Stimulated activated CD8-positive, alpha-beta memory T cell treated with anti-CD3 and anti-CD28 coated beads, Interleukin-2, amount 100 ng/mL, for 48 hours (primary cell): ENCODE results near the gene STIP1.
"Not testable (repeated sequence)": the region's sequence is repeated elsewhere in the genome, so short reads cannot be mapped to it uniquely, and the experiment has no call there.

ENCODE experiments used
- DNase-seq, 2 donors: peaks; one replicate each; pipeline ENCODE4 v3.0.0-alpha.2; 2020; ENCODE audit warnings: low read depth in 2 of 2

The STIP1 gene

DNA sequence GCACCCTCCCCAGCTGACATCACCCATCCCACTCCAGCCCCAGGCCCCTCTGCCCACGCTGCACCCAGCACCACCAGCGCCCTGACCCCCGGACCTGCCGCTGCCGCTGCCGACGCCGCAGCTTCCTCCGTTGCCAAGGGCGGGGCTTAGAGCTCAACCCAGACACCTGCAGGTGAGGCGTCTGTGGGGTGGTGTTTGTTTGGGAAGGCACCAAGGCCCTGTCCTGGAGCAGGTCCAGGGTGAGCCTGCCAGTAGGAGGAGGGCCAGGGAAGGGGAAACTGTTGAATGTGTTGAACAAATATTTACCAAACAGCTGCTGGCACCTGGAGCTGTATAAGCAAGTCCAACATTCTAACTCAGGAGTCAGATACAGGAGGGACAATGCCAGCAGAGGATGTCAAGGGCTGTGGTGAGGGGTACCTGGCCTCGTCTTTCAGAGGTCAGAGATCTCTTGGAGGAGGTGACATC lies 51.5 kb downstream of the STIP1 start:
- no peak for DNase-seq

GRCh38 chr11:64238076-64238475 lies 52.1 kb downstream of the STIP1 start:
- DNase-seq: no peak

- DNase-seq: no peak
Observed at GRCh38 chr11:64238999-64239398, 53.0 kb downstream of the STIP1 start.

GRCh38 chr11:64239662-64240434 lies 53.9 kb downstream of the STIP1 start:
- no peak for DNase-seq

DNA sequence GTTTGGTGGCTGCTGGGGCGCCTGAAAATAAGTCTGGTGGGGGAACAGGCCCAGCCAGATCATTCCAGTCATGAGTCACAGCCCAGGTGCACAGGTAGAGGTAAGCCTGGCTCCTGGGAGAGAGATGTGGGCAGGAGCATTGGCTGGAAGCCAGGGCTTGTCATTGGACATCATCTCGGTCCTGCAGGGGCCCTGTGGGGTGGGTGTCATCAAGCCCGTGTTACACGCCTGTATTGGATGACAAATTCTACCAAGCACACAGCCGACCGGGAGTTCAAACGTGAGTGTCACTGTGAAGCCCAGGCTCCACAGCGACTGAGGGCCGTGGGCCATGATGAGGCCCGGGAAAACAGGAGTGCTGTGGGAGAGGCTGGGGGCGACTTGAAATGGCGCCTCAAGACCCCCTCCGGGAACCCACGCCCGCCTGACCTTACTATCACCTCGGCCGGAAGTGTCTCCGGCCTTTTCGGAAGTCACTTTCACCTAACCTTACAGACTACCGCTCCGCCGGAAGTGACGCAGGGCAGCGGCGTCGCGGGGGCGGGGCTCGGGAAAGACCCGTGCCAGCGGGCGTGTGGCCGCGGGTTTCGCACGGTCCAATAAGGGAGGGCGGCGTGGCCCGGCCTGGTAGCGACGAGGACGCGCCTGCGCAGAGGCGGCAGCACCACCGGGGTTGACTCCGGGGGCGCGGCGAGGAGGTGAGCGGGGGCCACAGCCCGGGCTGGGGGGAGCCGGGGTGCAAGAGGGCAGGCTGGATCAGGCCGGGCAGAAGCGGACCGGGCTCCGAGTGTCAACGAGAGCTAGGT lies 54.7 kb downstream of the STIP1 start, which contains the start of gene FKBP2:
Gene FKBP2, plus strand, starts transcription at position 661 of the 806 bp plus-strand sequence. CDS start 1,293 bp downstream, outside the sequence.
- peak; percentile 95 to 99 for DNase-seq

DNA sequence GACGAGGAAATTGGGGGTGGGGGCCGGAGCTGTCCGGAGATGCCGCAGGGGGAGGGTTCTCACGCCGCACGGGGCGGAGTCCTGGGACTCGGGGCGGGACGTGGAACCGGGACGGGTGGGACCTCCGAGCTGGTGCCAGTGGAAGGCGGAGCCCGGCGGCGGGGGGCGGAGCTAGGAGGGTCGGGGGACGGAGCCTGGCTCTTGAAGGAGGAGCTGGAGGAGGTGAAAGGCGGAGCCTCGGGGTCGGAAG lies 55.2 kb downstream of the STIP1 start:
- DNase-seq: peak in 1 of 2 donors; percentile 100

DNA sequence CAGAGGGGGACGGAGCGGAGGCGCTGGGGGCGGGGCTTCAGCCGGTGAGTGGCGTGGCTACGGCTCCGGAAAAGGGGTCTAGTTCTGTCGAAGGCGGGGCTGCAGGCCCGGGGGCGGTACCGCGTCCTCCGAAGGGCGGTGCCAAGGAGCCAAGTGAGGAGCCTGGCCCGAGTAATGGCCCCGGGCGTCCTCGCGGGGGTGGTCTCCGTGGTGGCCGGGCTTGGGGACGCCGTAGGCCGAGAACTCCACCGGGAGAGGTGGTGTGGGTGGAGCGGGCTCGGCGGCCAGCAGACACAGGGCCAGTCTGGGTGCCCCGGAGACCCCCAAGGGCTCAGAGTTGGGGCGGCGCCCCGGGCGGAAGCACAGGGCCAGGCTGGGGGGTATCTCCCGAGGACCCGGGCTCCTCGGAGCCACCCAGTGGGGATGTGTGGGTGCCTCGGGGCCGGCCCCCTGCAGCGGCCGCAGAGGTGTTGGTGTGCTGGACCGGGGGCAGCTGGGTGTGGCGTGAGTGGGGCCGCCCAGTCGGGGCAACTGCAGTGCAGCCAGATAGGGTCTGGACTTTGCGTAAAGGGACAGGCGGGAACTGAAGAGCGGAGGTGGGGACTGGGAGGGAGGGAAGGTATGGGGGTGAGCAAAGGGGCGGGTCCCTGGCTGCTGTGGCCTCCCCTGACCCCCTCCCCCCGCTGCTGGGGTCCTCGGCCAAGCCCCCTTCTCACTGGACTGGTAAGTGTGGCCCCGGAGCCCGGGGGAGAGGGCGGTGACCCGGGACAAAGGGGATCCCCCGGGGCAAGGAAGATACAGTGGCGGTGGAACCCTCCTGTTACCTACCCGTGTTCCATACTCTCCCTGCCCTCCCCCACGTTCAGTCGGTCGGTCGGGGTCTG lies 55.8 kb downstream of the STIP1 start:
- peak in 1 of 2 donors; percentile 99 for DNase-seq

- no peak for DNase-seq
Observed at GRCh38 chr11:64243236-64243854, 57.4 kb downstream of the STIP1 start.

GRCh38 chr11:64244107-64244506 lies 58.1 kb downstream of the STIP1 start:
- no peak for DNase-seq

- no peak for DNase-seq
Observed at GRCh38 chr11:64244966-64245365, 59.0 kb downstream of the STIP1 start.

DNA sequence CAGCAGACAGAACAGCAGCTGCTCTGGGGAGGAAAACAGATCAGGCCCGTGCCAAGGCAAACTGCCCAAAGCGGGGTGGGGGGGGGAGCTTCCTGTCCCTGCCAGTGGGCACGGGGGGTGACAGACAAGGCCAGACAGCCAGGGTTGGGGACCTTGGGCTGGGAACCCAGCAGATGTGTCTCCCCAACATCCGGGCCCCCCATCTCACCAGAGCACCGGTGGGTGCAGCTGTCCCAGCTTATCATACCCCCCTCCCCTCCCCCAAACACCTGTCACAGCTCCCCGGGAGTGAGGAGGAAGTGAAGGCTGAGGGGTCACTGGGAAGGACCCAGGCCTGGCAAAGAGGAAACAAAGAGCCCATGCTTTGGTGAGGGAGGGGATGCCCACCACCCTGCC lies 59.4 kb downstream of the STIP1 start:
- no peak for DNase-seq

GRCh38 chr11:64245797-64246620 lies 60.0 kb downstream of the STIP1 start:
- peak; percentile 63 to 72 for DNase-seq

GRCh38 chr11:64246621-64246870 lies 60.6 kb downstream of the STIP1 start:
- not testable (repeated sequence) for DNase-seq

- DNase-seq: peak; percentile 77 to 78
Observed at GRCh38 chr11:64246871-64247728, 61.1 kb downstream of the STIP1 start, which contains the start of gene PPP1R14B. PPP1R14B (minus strand) TSS chr11:64246943; CDS start chr11:64246673, 270 bp downstream.

DNA sequence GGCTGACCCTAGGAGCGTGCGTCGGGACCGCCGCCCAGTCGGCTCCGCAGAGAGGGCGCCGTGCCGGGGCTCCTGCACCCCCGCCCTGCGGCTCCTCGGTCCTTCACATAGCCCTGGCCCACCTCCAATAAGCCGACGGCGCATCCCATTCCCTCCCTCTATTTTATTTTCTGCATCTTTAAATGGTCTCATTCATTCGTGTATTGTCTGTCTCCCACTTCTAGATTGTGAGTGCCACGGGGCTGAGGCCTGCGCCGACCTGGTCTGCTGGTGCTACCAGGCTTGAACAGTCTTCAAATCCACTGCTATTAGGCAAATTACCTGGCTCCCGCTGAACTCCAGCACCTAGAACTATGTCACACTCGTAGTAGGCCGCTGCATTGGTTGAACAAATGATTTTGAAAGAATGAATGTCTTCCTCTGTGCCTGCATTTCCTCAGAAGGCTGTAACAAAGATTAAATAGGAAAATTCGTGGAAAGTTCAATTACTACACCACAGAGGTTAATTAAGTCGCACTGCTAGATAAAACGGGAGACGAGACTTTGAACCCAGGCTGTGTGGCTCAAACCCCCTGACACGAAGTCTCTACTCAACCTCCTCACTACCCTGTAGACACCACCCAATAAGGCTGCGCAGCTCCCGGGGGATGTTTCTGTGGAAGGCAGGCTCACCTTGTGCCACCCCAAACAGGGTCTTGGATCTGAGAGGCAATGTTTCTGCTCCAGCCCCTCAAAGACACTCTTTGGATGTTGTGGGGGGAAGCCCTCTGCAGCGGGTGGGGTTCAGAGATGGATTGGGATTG lies 62.0 kb downstream of the STIP1 start:
- no peak for DNase-seq

GRCh38 chr11:64248578-64248977 lies 62.6 kb downstream of the STIP1 start:
- no peak for DNase-seq

GRCh38 chr11:64249038-64249437 lies 63.1 kb downstream of the STIP1 start:
- DNase-seq: no peak

DNA sequence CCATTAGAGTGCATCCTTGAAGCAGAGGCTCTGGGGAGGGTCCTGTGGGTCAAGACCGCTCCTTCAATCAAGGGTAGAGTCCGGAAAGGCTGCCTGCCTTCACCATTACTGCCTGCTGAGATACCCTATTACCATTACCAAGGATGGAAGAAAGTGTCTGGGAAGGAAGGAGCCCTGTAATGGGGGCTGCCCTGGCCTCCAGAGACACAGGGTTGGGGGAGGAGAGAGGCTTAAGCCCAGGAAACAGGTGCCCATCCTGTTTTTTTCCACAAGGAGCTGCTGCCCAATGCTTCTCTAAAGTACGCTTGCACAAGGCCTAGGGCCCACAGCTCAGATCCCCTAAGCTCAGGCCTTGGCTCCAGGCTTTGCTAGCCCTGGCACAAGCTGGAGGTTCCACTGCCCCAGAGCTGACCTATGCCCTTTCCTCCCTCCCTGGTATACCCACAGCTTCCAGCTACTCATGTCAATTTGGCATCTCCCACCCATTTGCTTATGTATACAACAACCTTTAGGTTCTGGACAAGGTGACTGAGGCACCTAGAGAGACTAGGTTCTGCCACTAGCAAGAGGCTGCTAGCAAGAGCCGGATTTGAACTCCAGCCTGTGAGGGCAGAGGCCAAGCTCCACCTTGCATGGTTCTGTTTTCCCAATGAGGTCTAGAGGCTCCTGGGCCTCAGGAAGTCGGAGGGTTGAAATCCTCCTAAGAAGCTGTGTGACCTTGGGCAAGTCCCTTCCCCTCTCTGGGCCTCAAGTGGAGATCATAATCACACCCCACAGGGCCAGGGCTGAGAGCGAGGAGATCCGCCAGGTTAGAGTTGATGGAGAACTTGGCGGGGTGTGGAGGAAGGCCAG lies 63.8 kb downstream of the STIP1 start:
- DNase-seq: no peak
